Right atrium auricular region (tissue), 2 donors: Measurements from ENCODE around the gene CCDC88B. TPM values are rescaled to one million over a fixed set of nuclear protein-coding genes. Genes with fewer than 3 reads are reported as not detected.

Source experiments
- DNase-seq: peaks from one replicate; pipeline ENCODE4 v3.0.0-alpha.2; 2019; ENCODE audit warnings: low spot score
- H3K27ac ChIP-seq, 2 donors: fragments of 200-600 bp; sonication (generic); 1 replicate in 1 of 2; 2 replicates in 1 of 2; pipeline ENCODE4 v1.5.1; 2016 to 2019
- H3K27me3 ChIP-seq, 2 donors: fragments of 200-600 bp; sonication (generic); one replicate each; pipeline versions ENCODE4 v1.5.1 to v1.6.0; 2017 to 2019
- H3K36me3 ChIP-seq: fragments of 200-600 bp; sonication (generic); one replicate; pipeline ENCODE4 v1.5.1; 2016
- H3K4me1 ChIP-seq, 2 donors: fragments of 200-600 bp; sonication (generic); one replicate each; pipeline versions ENCODE4 v1.5.1 to v1.6.0; 2017 to 2019
- H3K4me3 ChIP-seq, 2 donors: fragments of 200-600 bp; sonication (generic); 1 replicate in 1 of 2; 2 replicates in 1 of 2; pipeline ENCODE4 v1.5.1; 2017 to 2019; ENCODE audit warnings: mild to moderate bottlenecking in 1 of 2, moderate library complexity in 1 of 2
- H3K9me3 ChIP-seq, 2 donors: fragments of 200-600 bp; sonication (generic); one replicate each; pipeline ENCODE4 v1.5.1; 2019
- CTCF ChIP-seq, 2 donors: fragments of 200-600 bp; sonication (generic); IDR thresholded peaks; one replicate each; pipeline ENCODE4 v1.5.1; 2019; ENCODE audit warnings: antibody characterized with exemption in 2 of 2
- total RNA-seq, 2 donors: library from RNA; depleted of rRNA; stranded (reverse); fragments of >200 nt; gene quantifications; one replicate each; pipeline ENCODE4 v1.1.0, GENCODE V29; 2016

CCDC88B gene
- total RNA-seq, 2 donors from 2014 or later, result 11.7 to 12.0 TPM

- peaks cover 30% of the 10 kb centered on the region for H3K36me3 ChIP-seq
- H3K27me3 ChIP-seq, result no peaks in the 10 kb centered on the region
- TF ChIP-seq CTCF (IDR thresholded peaks at IDR 0.05), result no peak
- H3K27ac ChIP-seq, result peak overlapping the region; percentile 96 to 99
- H3K4me1 ChIP-seq, result peaks cover 0 to 49% of the 10 kb centered on the region in 2 donors
- H3K4me3 ChIP-seq, result peak overlapping the region; percentile 86 to 94
- no peaks in the 10 kb centered on the region for H3K9me3 ChIP-seq
- DNase-seq, result no peak
Measured at GRCh38 chr11:64316672-64317324, 23.2 kb upstream of the CCDC88B start.

- Histone ChIP-seq H3K4me3 (peak within 1 kb of the TSS; percentile 86 to 94), H3K9me3 (no peaks in the 10 kb centered on the region), H3K36me3 (peaks cover 34% of the 10 kb centered on the region), H3K27ac (peak within 1 kb of the TSS; percentile 96 to 99), H3K4me1 (peaks cover 0 to 45% of the 10 kb centered on the region in 2 donors), H3K27me3 (no peaks in the 10 kb centered on the region)
- DNase-seq, result peak; percentile 99
- TF ChIP-seq CTCF (IDR thresholded peaks at IDR 0.05), result no peak
Measured at GRCh38 chr11:64317325-64317960, 22.6 kb upstream of the CCDC88B start, which contains the start of gene TRMT112. Gene TRMT112 (minus strand): TSS chr11:64317559. CDS start chr11:64317526, 33 bp downstream.

- Histone ChIP-seq H3K36me3 (peaks cover 35% of the 10 kb centered on the region), H3K4me1 (peaks cover 0 to 37% of the 10 kb centered on the region in 2 donors), H3K27me3 (no peaks in the 10 kb centered on the region), H3K27ac (peak within 1 kb of the TSS; percentile 96 to 99), H3K4me3 (peak within 1 kb of the TSS; percentile 86 to 94), H3K9me3 (no peaks in the 10 kb centered on the region)
- DNase-seq, result peak; percentile 98
- TF ChIP-seq CTCF (IDR thresholded peaks at IDR 0.05), result peak; percentile 11 to 74
Measured at GRCh38 chr11:64317961-64318765, 21.8 kb upstream of the CCDC88B start, which contains the start of gene PRDX5. Gene PRDX5 (plus strand): TSS chr11:64318121. CDS start chr11:64318216, 95 bp downstream.

DNA sequence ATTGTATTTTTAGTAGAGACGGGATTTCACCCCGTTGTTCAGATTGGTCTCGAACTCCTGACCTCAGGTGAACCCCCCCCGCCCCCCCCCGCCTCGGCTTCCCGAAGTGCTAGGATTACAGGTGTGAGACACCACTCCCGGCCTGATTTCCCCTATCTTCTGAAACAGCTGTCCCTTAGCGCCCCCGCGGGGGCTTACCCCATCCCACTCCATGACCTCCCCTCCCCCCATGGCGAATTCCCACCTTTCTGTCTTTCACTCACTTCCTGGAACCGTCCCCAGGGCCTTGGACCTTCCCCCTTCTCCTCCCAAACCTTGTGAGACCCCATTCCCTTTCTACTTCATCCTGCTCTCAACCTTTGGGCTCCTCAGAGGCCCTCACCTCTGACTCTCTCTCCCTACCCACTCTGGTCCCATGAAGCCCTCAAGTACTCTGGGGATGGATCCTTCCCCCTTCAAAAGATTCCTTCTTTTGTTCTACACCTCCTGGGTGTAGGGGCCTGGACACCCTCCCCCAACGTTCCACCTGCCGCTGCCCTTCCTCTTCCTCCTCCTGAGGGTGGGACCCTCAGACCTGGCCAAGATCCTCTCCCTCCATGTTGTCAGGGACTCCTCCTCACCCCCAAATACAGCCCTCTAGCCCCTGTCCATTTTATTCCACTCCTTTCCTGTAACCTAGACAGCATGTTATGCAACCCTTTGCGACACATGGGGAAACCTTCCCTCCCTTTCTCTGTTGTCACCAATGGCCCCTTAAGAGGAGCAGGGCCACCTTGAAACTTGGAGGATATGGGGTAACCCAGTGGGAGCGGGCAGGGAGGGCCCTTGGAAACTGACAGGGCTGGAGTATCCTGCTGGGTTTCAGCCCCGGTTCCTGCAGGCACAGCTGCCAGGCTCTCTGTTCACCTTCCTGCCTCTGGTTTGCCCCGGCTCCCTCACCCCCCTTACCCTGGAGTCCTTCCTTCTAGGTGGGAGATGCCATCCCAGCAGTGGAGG is 20.9 kb upstream of the CCDC88B start:
- no peak for DNase-seq
- Histone ChIP-seq H3K27me3 (no peaks in the 10 kb centered on the region), H3K9me3 (no peaks in the 10 kb centered on the region), H3K27ac (peak overlapping the region; percentile 96 to 99), H3K36me3 (peaks cover 35% of the 10 kb centered on the region), H3K4me3 (peak overlapping the region; percentile 86 to 94), H3K4me1 (peaks cover 0 to 28% of the 10 kb centered on the region in 2 donors)
- TF ChIP-seq CTCF (IDR thresholded peaks at IDR 0.05), result no peak

DNA sequence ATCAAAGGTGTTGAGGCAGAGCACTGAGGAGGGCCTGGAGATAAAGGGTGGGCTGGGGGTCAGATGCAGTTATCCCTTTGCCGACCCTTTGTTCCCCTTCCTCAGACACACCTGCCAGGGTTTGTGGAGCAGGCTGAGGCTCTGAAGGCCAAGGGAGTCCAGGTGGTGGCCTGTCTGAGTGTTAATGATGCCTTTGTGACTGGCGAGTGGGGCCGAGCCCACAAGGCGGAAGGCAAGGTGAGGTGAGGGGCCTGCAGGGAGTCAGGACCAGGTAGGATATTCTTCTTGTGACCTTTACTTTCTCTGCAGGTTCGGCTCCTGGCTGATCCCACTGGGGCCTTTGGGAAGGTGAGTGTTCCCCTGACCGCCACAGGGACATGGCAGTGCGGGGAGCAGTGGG is 19.4 kb upstream of the CCDC88B start:
- H3K27ac ChIP-seq, result no peak overlapping the region
- TF ChIP-seq CTCF (IDR thresholded peaks at IDR 0.05), result no peak
- H3K4me3 ChIP-seq, result no peak overlapping the region
- DNase-seq, result no peak
- H3K27me3 ChIP-seq, result no peaks in the 10 kb centered on the region
- no peaks in the 10 kb centered on the region for H3K9me3 ChIP-seq
- H3K4me1 ChIP-seq, result peaks cover 0 to 22% of the 10 kb centered on the region in 2 donors
- H3K36me3 ChIP-seq, result peaks cover 22% of the 10 kb centered on the region
